HEK293 (cell line): ENCODE data around the gene SMNDC1.

Experiments
- CTCF ChIA-PET: fragments of 350-600 bp; formaldehyde crosslinking; extraction: SDS; loops from one replicate; lab custom pipeline; 2021; ENCODE audit warnings: antibody characterized with exemption; lab: Yijun Ruan, JAX
- POLR2A ChIA-PET: fragments of 300-600 bp; formaldehyde crosslinking; extraction: SDS; loops from one replicate; lab custom pipeline; 2020; ENCODE audit warnings: antibody characterized with exemption, inconsistent platforms; lab: Yijun Ruan, JAX
- H3K27ac ChIP-seq: fragments of 200-500 bp; sonication (Bioruptor generic); 2 replicates; pipeline ENCODE4 v1.5.1; 2014; ENCODE audit warnings: low read depth, low read length, control low read depth, inconsistent platforms; ENCODE audit errors: extremely low read depth
- H3K36me3 ChIP-seq, 2 experiments: fragments of 200-500 bp in 1 of 2; sonication (Bioruptor generic) in 1 of 2; 1 replicate in 1 of 2; 2 replicates in 1 of 2; pipeline ENCODE4 v1.5.1; 2014 to 2017; ENCODE audit warnings: inconsistent platforms in 2 of 2, low read length in 2 of 2; ENCODE audit not compliant: control insufficient read depth in 2 of 2, insufficient read depth in 1 of 2
- H3K4me1 ChIP-seq: fragments of 200-500 bp; sonication (Bioruptor generic); 2 replicates; pipeline ENCODE4 v1.5.1; 2014; ENCODE audit warnings: mild to moderate bottlenecking, low read length, inconsistent platforms; ENCODE audit not compliant: control insufficient read depth, insufficient read depth
- H3K4me3 ChIP-seq: 2 replicates; pipeline ENCODE4 v1.5.1; 2011; ENCODE audit warnings: low read depth, mild to moderate bottlenecking, control low read depth, low read length, moderate library complexity
- H3K9me3 ChIP-seq: fragments of 200-500 bp; sonication (Bioruptor generic); 2 replicates; pipeline ENCODE4 v1.5.1; 2014; ENCODE audit warnings: low read depth, low read length, inconsistent platforms; ENCODE audit not compliant: control insufficient read depth, insufficient read depth
- KLF9 ChIP-seq: fragments of 450-650 bp; formaldehyde crosslinking; IDR thresholded peaks from 2 replicates; pipeline ENCODE4 v1.5.1; 2016; ENCODE audit warnings: missing biosample characterization, missing genetic modification characterization, low read depth
- OSR2 ChIP-seq: fragments of 450-650 bp; formaldehyde crosslinking; IDR thresholded peaks from 2 replicates; pipeline ENCODE4 v1.5.1; 2016; ENCODE audit warnings: missing biosample characterization, missing genetic modification characterization
- ZBTB17 ChIP-seq: fragments of 450-650 bp; formaldehyde crosslinking; IDR thresholded peaks from 2 replicates; pipeline ENCODE4 v1.5.1; 2016; ENCODE audit warnings: missing biosample characterization, missing genetic modification characterization
- ZEB2 ChIP-seq: fragments of 450-650 bp; formaldehyde crosslinking; IDR thresholded peaks from 2 replicates; pipeline ENCODE4 v1.5.1; 2016; ENCODE audit warnings: missing biosample characterization, missing genetic modification characterization
- ZFP3 ChIP-seq: fragments of 450-650 bp; formaldehyde crosslinking; IDR thresholded peaks from 2 replicates; pipeline ENCODE4 v1.5.1; 2016; ENCODE audit warnings: low read depth, missing biosample characterization, missing genetic modification characterization
- ZIC2 ChIP-seq: fragments of 450-650 bp; formaldehyde crosslinking; IDR thresholded peaks from 2 replicates; pipeline ENCODE4 v1.5.1; 2016; ENCODE audit warnings: missing biosample characterization, missing genetic modification characterization
- ZNF16 ChIP-seq: fragments of 450-650 bp; formaldehyde crosslinking; IDR thresholded peaks from 2 replicates; pipeline ENCODE4 v1.5.1; 2016; ENCODE audit warnings: low read depth, missing biosample characterization, missing genetic modification characterization
- ZNF169 ChIP-seq: fragments of 450-650 bp; formaldehyde crosslinking; IDR thresholded peaks from 2 replicates; pipeline ENCODE4 v1.5.1; 2016; ENCODE audit warnings: missing biosample characterization, missing genetic modification characterization
- ZNF266 ChIP-seq: fragments of 450-650 bp; formaldehyde crosslinking; IDR thresholded peaks from 2 replicates; pipeline ENCODE4 v1.5.1; 2016; ENCODE audit warnings: missing biosample characterization, missing genetic modification characterization, low read depth
- ZNF335 ChIP-seq: fragments of 450-650 bp; formaldehyde crosslinking; conservative IDR thresholded peaks from 2 replicates; pipeline ENCODE4 v1.5.1; 2016; ENCODE audit warnings: missing biosample characterization, missing genetic modification characterization
- ZNF366 ChIP-seq: fragments of 450-650 bp; formaldehyde crosslinking; conservative IDR thresholded peaks from 2 replicates; pipeline ENCODE4 v1.5.1; 2016; ENCODE audit warnings: missing biosample characterization, missing genetic modification characterization
- ZNF404 ChIP-seq: fragments of 450-650 bp; formaldehyde crosslinking; IDR thresholded peaks from 2 replicates; pipeline ENCODE4 v1.5.1; 2017; ENCODE audit warnings: missing biosample characterization, missing genetic modification characterization
- ZNF555 ChIP-seq: fragments of 450-650 bp; formaldehyde crosslinking; conservative IDR thresholded peaks from 2 replicates; pipeline ENCODE4 v1.5.1; 2017; ENCODE audit warnings: missing biosample characterization, mild to moderate bottlenecking, missing genetic modification characterization, inconsistent platforms
- ZNF561 ChIP-seq: fragments of 450-650 bp; IDR thresholded peaks from 2 replicates; pipeline ENCODE4 v1.5.1; 2018; ENCODE audit warnings: missing biosample characterization, missing genetic modification characterization, borderline replicate concordance
- ZNF585B ChIP-seq: fragments of 450-650 bp; formaldehyde crosslinking; IDR thresholded peaks from 2 replicates; pipeline ENCODE4 v1.5.1; 2016; ENCODE audit warnings: missing biosample characterization, missing genetic modification characterization
- ZNF654 ChIP-seq: fragments of 450-650 bp; formaldehyde crosslinking; IDR thresholded peaks from 2 replicates; pipeline ENCODE4 v1.5.1; 2016; ENCODE audit warnings: low read depth, missing biosample characterization, missing genetic modification characterization
- ZNF660 ChIP-seq: fragments of 450-650 bp; IDR thresholded peaks from 2 replicates; pipeline ENCODE4 v1.5.1; 2018; ENCODE audit warnings: missing biosample characterization, mild to moderate bottlenecking, missing genetic modification characterization
- ZNF664 ChIP-seq: fragments of 450-650 bp; formaldehyde crosslinking; IDR thresholded peaks from 2 replicates; pipeline ENCODE4 v1.5.1; 2016; ENCODE audit warnings: missing biosample characterization, missing genetic modification characterization
- ZNF776 ChIP-seq: fragments of 450-650 bp; formaldehyde crosslinking; IDR thresholded peaks from 2 replicates; pipeline ENCODE4 v1.5.0; 2017; ENCODE audit warnings: missing biosample characterization, missing genetic modification characterization, borderline replicate concordance
- ZNF792 ChIP-seq: fragments of 450-650 bp; formaldehyde crosslinking; IDR thresholded peaks from 2 replicates; pipeline ENCODE4 v1.5.1; 2016; ENCODE audit warnings: missing biosample characterization, missing genetic modification characterization
- TF ChIP-seq, protein P1 (sequence below): fragments of 450-650 bp; formaldehyde crosslinking; IDR thresholded peaks from 2 replicates; pipeline ENCODE4 v1.5.1; 2016; ENCODE audit warnings: missing biosample characterization, missing genetic modification characterization
- TF ChIP-seq, protein P2 (sequence below): fragments of 450-650 bp; formaldehyde crosslinking; IDR thresholded peaks from 2 replicates; pipeline ENCODE4 v1.5.1; 2016; ENCODE audit warnings: missing biosample characterization, missing genetic modification characterization
- TF ChIP-seq, protein P3 (sequence below): fragments of 450-650 bp; formaldehyde crosslinking; IDR thresholded peaks from 2 replicates; pipeline ENCODE4 v1.5.1; 2017; ENCODE audit warnings: missing biosample characterization, missing genetic modification characterization
- TF ChIP-seq, protein P4 (sequence below): fragments of 450-650 bp; IDR thresholded peaks from 2 replicates; pipeline ENCODE4 v1.5.1; 2018; ENCODE audit warnings: missing biosample characterization, missing genetic modification characterization

Gene SMNDC1

DNA sequence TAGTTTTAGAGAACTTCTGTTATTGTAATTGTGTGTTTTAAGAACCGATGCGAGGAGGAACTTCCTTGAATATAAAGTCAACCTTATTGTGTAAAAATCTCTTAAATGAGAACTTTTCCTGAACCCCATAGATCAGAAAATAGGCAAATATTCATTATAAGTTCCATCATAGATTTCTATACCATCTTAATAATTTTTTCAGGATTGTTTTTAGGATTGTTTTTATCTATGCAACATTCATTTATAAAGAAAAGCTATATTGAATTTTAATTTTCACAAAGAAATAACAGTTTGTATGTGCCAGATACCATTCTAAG is 1.7 kb upstream of the SMNDC1 start (continued):
- TF ChIP-seq ZNF555 (tag by site-specific recombination) = no peak
- TF ChIP-seq OSR2 (tag by site-specific recombination) = no peak
- no peak for TF ChIP-seq ZNF561 (tag by site-specific recombination)
- no peak for TF ChIP-seq KLF9
- no peak for TF ChIP-seq ZNF404 (tag by site-specific recombination)
- TF ChIP-seq ZNF366 = no peak
- no peak for TF ChIP-seq ZNF266 (tag by site-specific recombination)
- TF ChIP-seq ZNF16 (tag by site-specific recombination) = no peak
- no peak for TF ChIP-seq ZIC2 (tag by site-specific recombination)
- no peak for TF ChIP-seq ZNF585B (tag by site-specific recombination)

DNA sequence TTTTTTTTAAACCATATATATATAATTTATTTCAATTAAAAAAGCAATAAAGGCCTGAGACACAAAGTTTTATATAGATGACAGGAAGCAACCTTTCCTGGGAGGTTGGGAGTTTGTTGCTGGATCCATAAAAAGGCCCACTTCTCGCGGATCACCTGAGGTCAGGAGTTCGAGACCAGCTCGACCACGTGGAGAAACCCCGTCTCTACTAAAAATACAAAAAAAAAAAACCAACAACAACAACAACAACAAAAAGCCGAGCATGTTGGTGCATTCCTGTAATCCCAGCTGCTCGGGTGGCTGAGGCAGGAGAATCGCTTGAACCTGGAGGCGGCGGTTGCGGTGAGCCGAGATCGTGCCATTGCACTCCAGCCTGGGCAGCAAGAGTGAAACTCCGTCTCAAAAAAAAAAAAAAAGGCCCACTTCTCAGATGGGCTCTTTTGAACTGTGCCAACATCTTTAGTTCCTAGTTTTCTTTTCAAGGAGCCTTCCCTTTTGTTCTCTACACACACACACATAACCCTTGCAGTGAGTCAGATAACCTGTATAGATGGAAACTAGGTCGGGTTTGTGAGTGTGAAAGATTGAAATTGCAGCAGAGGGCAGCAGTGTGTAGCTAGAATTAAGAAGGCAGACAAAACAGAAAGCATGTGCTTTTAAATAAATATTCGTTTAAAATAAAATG is 1.2 kb upstream of the SMNDC1 start:
- no peak overlapping the region for H3K4me3 ChIP-seq
- peaks cover 9% of the 10 kb centered on the region for H3K4me1 ChIP-seq
- no peak overlapping the region for H3K27ac ChIP-seq

More for the DNA sequence above, 1.2 kb upstream of the SMNDC1 start:
- H3K9me3 ChIP-seq = no peaks in the 10 kb centered on the region
- peaks cover 9 to 27% of the 10 kb centered on the region in 2 experiments; a peak in 2 of 3 replicates for H3K36me3 ChIP-seq
- TF ChIP-seq, protein P1, sequence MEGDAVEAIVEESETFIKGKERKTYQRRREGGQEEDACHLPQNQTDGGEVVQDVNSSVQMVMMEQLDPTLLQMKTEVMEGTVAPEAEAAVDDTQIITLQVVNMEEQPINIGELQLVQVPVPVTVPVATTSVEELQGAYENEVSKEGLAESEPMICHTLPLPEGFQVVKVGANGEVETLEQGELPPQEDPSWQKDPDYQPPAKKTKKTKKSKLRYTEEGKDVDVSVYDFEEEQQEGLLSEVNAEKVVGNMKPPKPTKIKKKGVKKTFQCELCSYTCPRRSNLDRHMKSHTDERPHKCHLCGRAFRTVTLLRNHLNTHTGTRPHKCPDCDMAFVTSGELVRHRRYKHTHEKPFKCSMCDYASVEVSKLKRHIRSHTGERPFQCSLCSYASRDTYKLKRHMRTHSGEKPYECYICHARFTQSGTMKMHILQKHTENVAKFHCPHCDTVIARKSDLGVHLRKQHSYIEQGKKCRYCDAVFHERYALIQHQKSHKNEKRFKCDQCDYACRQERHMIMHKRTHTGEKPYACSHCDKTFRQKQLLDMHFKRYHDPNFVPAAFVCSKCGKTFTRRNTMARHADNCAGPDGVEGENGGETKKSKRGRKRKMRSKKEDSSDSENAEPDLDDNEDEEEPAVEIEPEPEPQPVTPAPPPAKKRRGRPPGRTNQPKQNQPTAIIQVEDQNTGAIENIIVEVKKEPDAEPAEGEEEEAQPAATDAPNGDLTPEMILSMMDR = 0 out of 2 replicates have a peak, but pooled peaks have one; percentile 13
- TF ChIP-seq ZNF792 = no peak
- TF ChIP-seq ZNF776 = no peak
- TF ChIP-seq ZBTB17 (tag by site-specific recombination) = 0 out of 2 replicates have a peak, but pooled peaks have one; percentile 33
- TF ChIP-seq, protein P2, sequence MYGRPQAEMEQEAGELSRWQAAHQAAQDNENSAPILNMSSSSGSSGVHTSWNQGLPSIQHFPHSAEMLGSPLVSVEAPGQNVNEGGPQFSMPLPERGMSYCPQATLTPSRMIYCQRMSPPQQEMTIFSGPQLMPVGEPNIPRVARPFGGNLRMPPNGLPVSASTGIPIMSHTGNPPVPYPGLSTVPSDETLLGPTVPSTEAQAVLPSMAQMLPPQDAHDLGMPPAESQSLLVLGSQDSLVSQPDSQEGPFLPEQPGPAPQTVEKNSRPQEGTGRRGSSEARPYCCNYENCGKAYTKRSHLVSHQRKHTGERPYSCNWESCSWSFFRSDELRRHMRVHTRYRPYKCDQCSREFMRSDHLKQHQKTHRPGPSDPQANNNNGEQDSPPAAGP (tag by site-specific recombination) = no peak
- 0 out of 2 replicates have a peak, but pooled peaks have one; percentile 11 for TF ChIP-seq ZEB2 (tag by site-specific recombination)
- TF ChIP-seq ZFP3 (tag by site-specific recombination) = no peak
- peak; percentile 89 for TF ChIP-seq ZNF654 (tag by site-specific recombination)
- TF ChIP-seq ZNF660 (tag by site-specific recombination) = peak; percentile 77; the same call in 1 of the 2 replicates
- no peak for TF ChIP-seq ZNF335 (tag by site-specific recombination)
- TF ChIP-seq, protein P3, sequence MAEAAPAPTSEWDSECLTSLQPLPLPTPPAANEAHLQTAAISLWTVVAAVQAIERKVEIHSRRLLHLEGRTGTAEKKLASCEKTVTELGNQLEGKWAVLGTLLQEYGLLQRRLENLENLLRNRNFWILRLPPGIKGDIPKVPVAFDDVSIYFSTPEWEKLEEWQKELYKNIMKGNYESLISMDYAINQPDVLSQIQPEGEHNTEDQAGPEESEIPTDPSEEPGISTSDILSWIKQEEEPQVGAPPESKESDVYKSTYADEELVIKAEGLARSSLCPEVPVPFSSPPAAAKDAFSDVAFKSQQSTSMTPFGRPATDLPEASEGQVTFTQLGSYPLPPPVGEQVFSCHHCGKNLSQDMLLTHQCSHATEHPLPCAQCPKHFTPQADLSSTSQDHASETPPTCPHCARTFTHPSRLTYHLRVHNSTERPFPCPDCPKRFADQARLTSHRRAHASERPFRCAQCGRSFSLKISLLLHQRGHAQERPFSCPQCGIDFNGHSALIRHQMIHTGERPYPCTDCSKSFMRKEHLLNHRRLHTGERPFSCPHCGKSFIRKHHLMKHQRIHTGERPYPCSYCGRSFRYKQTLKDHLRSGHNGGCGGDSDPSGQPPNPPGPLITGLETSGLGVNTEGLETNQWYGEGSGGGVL (tag by site-specific recombination) = no peak
- peak; percentile 69; the same call in 1 of the 2 replicates for TF ChIP-seq ZNF664 (tag by site-specific recombination)
- TF ChIP-seq, protein P4, sequence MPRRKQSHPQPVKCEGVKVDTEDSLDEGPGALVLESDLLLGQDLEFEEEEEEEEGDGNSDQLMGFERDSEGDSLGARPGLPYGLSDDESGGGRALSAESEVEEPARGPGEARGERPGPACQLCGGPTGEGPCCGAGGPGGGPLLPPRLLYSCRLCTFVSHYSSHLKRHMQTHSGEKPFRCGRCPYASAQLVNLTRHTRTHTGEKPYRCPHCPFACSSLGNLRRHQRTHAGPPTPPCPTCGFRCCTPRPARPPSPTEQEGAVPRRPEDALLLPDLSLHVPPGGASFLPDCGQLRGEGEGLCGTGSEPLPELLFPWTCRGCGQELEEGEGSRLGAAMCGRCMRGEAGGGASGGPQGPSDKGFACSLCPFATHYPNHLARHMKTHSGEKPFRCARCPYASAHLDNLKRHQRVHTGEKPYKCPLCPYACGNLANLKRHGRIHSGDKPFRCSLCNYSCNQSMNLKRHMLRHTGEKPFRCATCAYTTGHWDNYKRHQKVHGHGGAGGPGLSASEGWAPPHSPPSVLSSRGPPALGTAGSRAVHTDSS (tag by site-specific recombination) = no peak
- TF ChIP-seq ZNF169 = no peak
- ChIA-PET CTCF (interaction anchor here (0.6 to 3.2 kb wide), 23 partner anchors 33 to 366 kb away, joined by 3 to 24 read pairs (median 4); no protein-coding TSS in a partner anchor), POLR2A (interaction anchor here (0.8 to 1.4 kb wide), 7 partner anchors 172 to 422 kb away, joined by 3 to 6 read pairs (median 4); no protein-coding TSS in a partner anchor)
